Panc1 (cell line): Measurements from ENCODE around the gene NGF. TPM values are rescaled to one million over a fixed set of nuclear protein-coding genes. Genes with fewer than 3 reads are reported as not detected.
"Not testable (repeated sequence)": the region's sequence is repeated elsewhere in the genome, so short reads cannot be mapped to it uniquely, and the experiment has no call there.

Experiments
- ATAC-seq: fragments of 200-7000 bp; cut with Tn5 transposase; 2 replicates; pipeline ENCODE4 v1.9.1; 2020; ENCODE audit warnings: mild to moderate bottlenecking, moderate library complexity
- BruUV-seq: library from RNA; stranded (reverse); fragments of 400-500 nt; replicated peaks from 2 replicates; lab custom pipeline; 2021; lab: Mats Ljungman, UMichigan
- CTCF ChIA-PET: fragments of 300-600 bp; sonication (Branson Sonifier 250); formaldehyde crosslinking; loops from one replicate; lab custom pipeline; 2022; ENCODE audit warnings: antibody characterized with exemption; lab: Charles Lee
- POLR2A ChIA-PET: fragments of 300-600 bp; sonication (Branson Sonifier 250); formaldehyde crosslinking; loops from one replicate; lab custom pipeline; 2022; ENCODE audit warnings: antibody characterized with exemption; lab: Charles Lee
- DNase-seq: peaks from one replicate; pipeline ENCODE4 v3.0.0-alpha.2; 2010; ENCODE audit warnings: low read depth, low spot score
- H3K27ac ChIP-seq: 2 replicates; pipeline ENCODE4 v1.5.1; 2011; ENCODE audit warnings: mild to moderate bottlenecking, low read length, inconsistent platforms
- H3K27me3 ChIP-seq: fragments of 200-500 bp; sonication (Bioruptor generic); 2 replicates; pipeline ENCODE4 v1.6.0; 2014; ENCODE audit warnings: low read length, inconsistent platforms; ENCODE audit not compliant: control insufficient read depth, insufficient read depth
- H3K36me3 ChIP-seq: fragments of 200-500 bp; sonication (Bioruptor generic); 2 replicates; pipeline ENCODE4 v1.5.1; 2014; ENCODE audit warnings: inconsistent platforms, mild to moderate bottlenecking, low read length, moderate library complexity; ENCODE audit not compliant: control insufficient read depth, insufficient read depth
- H3K4me1 ChIP-seq: 2 replicates; pipeline ENCODE4 v1.5.1; 2011; ENCODE audit warnings: inconsistent platforms, mild to moderate bottlenecking, low read length, moderate library complexity; ENCODE audit not compliant: control insufficient read depth, insufficient read depth
- H3K4me3 ChIP-seq, 2 experiments: 2 replicates each; pipeline ENCODE4 v1.5.1; 2011 to 2012; ENCODE audit warnings: low read depth in 2 of 2, low read length in 2 of 2, mild to moderate bottlenecking in 2 of 2, inconsistent platforms in 1 of 2, moderate library complexity in 1 of 2
- H3K9me3 ChIP-seq: fragments of 200-500 bp; sonication (Bioruptor generic); 2 replicates; pipeline ENCODE4 v1.5.1; 2014; ENCODE audit warnings: low read depth, mild to moderate bottlenecking, inconsistent platforms, low read length, moderate library complexity; ENCODE audit not compliant: control insufficient read depth, insufficient read depth
- POLR2AphosphoS5 ChIP-seq: IDR thresholded peaks from 2 replicates; pipeline ENCODE4 v1.6.1; 2012; ENCODE audit warnings: mild to moderate bottlenecking, low read depth, low read length, moderate library complexity
- SIN3A ChIP-seq: IDR thresholded peaks from 2 replicates; pipeline ENCODE4 v1.6.1; 2012; ENCODE audit warnings: low read depth, mild to moderate bottlenecking, low read length, moderate library complexity, borderline replicate concordance; ENCODE audit not compliant: insufficient read depth
- TCF7L2 ChIP-seq: IDR thresholded peaks from 2 replicates; pipeline ENCODE4 v1.6.1; 2011; ENCODE audit warnings: mild to moderate bottlenecking, low read depth, low read length, inconsistent platforms
- in situ Hi-C: cut with HindIII; loops from 2 replicates; pipeline ENCODE4 v1.10.0; 2016; ENCODE audit warnings: low sequenced_read_pairs, low pct_unique_long_range_greater_than_20kb
- intact Hi-C: fragments of 100-400 bp; cut with micrococcal nuclease; formaldehyde crosslinking; loops from one replicate; pipeline ENCODE4 v1.10.0; 2022; ENCODE audit not compliant: unreplicated experiment
- total RNA-seq: library from RNA; stranded (reverse); gene quantifications from one replicate; pipeline ENCODE4 v1.2.1, GENCODE V29; 2021; ENCODE audit not compliant: unreplicated experiment
- TF ChIP-seq, protein P1 (sequence below): fragments of 450-650 bp; IDR thresholded peaks from 2 replicates; pipeline ENCODE4 v1.5.1; 2017; ENCODE audit warnings: mild to moderate bottlenecking
- TF ChIP-seq, protein P2 (sequence below), 2 experiments: IDR thresholded peaks; 2 replicates each; pipeline ENCODE4 v1.6.1; 2011 to 2012; ENCODE audit warnings: low read depth in 2 of 2, control low read depth in 1 of 2, low read length in 1 of 2, mild to moderate bottlenecking in 1 of 2, moderate library complexity in 1 of 2; ENCODE audit not compliant: insufficient read depth in 1 of 2

Gene NGF
- total RNA-seq, 1 experiment from 2014 or later: not detected

DNA sequence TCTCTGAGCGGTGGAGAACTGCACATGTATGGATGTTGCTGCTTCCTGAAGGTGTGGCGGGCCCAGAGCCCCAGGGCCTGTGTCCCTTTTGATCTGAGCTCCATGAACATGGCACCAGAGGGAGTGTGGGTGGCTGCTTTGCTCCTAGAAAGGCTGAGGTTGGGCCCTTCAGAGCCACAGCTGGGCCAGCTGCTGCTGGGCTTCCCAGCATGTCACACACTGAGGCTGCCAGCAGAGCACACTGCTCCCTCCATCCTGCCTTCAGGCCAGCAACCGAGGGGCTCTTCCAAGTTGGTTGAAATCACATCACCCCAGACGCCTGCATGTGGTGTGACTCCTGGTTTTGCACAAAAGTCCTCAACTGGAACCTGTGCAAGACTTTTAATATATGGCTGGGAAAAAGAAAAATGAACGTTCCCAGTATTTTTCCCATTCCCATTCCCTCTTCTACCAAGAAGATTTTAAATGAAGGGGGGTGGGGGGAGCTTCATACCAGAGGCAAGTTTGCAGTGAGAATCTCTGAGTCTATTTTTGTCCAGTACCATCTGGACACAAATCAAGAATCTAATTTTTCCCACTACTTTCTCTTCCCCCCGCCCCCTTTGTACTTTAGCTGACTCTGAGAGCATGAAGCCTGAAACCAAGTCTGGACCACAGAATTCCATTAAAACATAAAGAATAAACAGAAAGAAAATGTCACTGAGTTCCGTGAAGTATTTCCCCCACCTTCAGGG, 26.2 kb upstream of the NGF start:
- DNase-seq: no peak
- in situ Hi-C loops: no loop called here
- ChIA-PET POLR2A (no interaction called here), CTCF (no interaction called here)
- no peaks in the 10 kb centered on the region for H3K27me3 ChIP-seq
- no peak for ATAC-seq
- H3K27ac ChIP-seq: no peak overlapping the region
- H3K4me1 ChIP-seq: no peaks in the 10 kb centered on the region
- no TSS peak for BruUV-seq
- intact Hi-C loops: no loop called here
- H3K9me3 ChIP-seq: no peaks in the 10 kb centered on the region
- TF ChIP-seq, protein P1, sequence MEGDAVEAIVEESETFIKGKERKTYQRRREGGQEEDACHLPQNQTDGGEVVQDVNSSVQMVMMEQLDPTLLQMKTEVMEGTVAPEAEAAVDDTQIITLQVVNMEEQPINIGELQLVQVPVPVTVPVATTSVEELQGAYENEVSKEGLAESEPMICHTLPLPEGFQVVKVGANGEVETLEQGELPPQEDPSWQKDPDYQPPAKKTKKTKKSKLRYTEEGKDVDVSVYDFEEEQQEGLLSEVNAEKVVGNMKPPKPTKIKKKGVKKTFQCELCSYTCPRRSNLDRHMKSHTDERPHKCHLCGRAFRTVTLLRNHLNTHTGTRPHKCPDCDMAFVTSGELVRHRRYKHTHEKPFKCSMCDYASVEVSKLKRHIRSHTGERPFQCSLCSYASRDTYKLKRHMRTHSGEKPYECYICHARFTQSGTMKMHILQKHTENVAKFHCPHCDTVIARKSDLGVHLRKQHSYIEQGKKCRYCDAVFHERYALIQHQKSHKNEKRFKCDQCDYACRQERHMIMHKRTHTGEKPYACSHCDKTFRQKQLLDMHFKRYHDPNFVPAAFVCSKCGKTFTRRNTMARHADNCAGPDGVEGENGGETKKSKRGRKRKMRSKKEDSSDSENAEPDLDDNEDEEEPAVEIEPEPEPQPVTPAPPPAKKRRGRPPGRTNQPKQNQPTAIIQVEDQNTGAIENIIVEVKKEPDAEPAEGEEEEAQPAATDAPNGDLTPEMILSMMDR: no peak
- TF ChIP-seq, protein P2, sequence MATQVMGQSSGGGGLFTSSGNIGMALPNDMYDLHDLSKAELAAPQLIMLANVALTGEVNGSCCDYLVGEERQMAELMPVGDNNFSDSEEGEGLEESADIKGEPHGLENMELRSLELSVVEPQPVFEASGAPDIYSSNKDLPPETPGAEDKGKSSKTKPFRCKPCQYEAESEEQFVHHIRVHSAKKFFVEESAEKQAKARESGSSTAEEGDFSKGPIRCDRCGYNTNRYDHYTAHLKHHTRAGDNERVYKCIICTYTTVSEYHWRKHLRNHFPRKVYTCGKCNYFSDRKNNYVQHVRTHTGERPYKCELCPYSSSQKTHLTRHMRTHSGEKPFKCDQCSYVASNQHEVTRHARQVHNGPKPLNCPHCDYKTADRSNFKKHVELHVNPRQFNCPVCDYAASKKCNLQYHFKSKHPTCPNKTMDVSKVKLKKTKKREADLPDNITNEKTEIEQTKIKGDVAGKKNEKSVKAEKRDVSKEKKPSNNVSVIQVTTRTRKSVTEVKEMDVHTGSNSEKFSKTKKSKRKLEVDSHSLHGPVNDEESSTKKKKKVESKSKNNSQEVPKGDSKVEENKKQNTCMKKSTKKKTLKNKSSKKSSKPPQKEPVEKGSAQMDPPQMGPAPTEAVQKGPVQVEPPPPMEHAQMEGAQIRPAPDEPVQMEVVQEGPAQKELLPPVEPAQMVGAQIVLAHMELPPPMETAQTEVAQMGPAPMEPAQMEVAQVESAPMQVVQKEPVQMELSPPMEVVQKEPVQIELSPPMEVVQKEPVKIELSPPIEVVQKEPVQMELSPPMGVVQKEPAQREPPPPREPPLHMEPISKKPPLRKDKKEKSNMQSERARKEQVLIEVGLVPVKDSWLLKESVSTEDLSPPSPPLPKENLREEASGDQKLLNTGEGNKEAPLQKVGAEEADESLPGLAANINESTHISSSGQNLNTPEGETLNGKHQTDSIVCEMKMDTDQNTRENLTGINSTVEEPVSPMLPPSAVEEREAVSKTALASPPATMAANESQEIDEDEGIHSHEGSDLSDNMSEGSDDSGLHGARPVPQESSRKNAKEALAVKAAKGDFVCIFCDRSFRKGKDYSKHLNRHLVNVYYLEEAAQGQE (IDR thresholded peaks at IDR 0.05; ENCODE audit: insufficient read depth in 1 of 2, low read depth in 2 of 2, low read length in 1 of 2): no peak
- no peak for TF ChIP-seq TCF7L2
- no peak for TF ChIP-seq POLR2AphosphoS5
- no peak for TF ChIP-seq SIN3A
- H3K36me3 ChIP-seq: no peaks in the 10 kb centered on the region
- no peak overlapping the region for H3K4me3 ChIP-seq

DNA sequence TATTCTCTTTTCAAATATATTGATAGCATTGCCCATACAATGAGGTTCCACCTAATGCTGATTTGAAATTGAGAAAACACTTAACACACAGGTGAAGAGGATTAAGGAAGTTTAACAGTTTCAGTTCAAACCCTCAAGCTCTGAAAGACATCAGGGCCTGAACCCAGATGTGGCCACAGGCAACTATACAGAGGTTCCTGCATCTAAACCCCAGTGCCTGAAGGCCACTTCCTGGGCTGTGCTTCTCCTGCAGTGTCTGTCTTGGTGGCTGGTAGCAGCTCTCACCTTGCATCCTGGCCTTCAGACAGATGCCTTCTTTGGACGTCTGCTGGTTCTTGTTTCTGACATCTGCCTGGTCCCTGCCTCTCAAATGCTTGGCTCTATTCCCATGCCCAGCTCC, 25.1 kb upstream of the NGF start:
- Histone ChIP-seq H3K4me1 (no peaks in the 10 kb centered on the region), H3K4me3 (no peak overlapping the region), H3K27me3 (no peaks in the 10 kb centered on the region), H3K9me3 (no peaks in the 10 kb centered on the region), H3K36me3 (no peaks in the 10 kb centered on the region), H3K27ac (no peak overlapping the region)
- BruUV-seq: no TSS peak
- TF ChIP-seq SIN3A: no peak
- TF ChIP-seq, protein P1: no peak
- TF ChIP-seq, protein P2 (IDR thresholded peaks at IDR 0.05; ENCODE audit: insufficient read depth in 1 of 2, low read depth in 2 of 2, low read length in 1 of 2): no peak
- TF ChIP-seq TCF7L2: no peak
- TF ChIP-seq POLR2AphosphoS5: no peak
- DNase-seq (no peak), ATAC-seq (no peak)
- CTCF ChIA-PET: no interaction called here
- intact Hi-C loops (no loop called here), in situ Hi-C loops (no loop called here)
- POLR2A ChIA-PET: no interaction called here

DNA sequence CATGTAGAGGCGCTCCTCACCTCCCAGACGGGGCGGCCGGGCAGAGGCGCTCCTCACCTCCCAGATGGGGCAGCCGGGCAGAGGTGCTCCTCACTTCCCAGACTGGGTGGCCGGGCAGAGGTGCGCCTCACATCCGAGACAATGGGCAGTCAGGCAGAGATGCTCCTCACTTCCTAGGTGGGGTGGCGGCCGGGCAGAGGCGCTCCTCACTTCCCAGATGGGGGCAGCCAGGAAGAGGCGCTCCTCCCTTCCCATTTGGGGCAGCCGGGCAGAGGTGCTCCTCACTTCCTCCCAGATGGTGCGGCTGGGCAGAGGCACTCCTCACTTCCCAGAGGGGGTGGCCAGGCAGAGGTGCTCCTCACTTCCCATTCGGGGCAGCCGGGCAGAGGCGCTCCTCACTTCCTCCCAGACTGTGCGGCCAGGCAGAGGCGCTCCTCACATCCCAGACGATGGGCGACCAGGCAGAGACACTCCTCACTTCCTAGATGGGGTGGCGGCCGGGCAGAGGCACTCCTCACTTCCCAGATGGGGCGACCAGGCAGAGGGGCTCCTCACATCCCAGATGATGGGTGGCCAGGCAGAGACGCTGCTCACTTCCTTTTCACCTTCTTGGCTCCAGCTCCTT, 22.6 kb upstream of the NGF start:
- intact Hi-C loops, H3K27me3 ChIP-seq, CTCF ChIA-PET, H3K4me3 ChIP-seq, BruUV-seq, POLR2A ChIA-PET, H3K27ac ChIP-seq, H3K9me3 ChIP-seq, in situ Hi-C loops, H3K36me3 ChIP-seq, DNase-seq, ATAC-seq, H3K4me1 ChIP-seq: not testable (repeated sequence)
